B cell (primary cell): ENCODE data around the gene RGS19. TPM values are rescaled to one million over a fixed set of nuclear protein-coding genes. Genes with fewer than 3 reads are reported as not detected.

Experiments
- ATAC-seq: fragments of 200-7000 bp; cut with Tn5 transposase; one replicate; pipeline ENCODE4 v1.10.0; 2021; ENCODE audit warnings: low read depth, mild to moderate bottlenecking, moderate number of reproducible peaks, moderate library complexity
- CTCF ChIA-PET: fragments of 350-600 bp; sonication (Branson Sonifier 250); formaldehyde crosslinking; loops from one replicate; lab custom pipeline; 2021; ENCODE audit warnings: antibody characterized with exemption, inconsistent platforms; lab: Charles Lee
- POLR2A ChIA-PET: fragments of 350-600 bp; sonication (Branson Sonifier 250); formaldehyde crosslinking; loops from one replicate; lab custom pipeline; 2021; ENCODE audit warnings: antibody characterized with exemption; lab: Charles Lee
- DNase-seq: peaks from one replicate; pipeline ENCODE4 v3.0.0; 2013
- H2AFZ ChIP-seq: 2 replicates; pipeline ENCODE4 v1.6.1; 2012; ENCODE audit warnings: mild to moderate bottlenecking, low read depth, low read length; ENCODE audit not compliant: insufficient read depth, poor library complexity, severe bottlenecking
- H3K27ac ChIP-seq, 2 donors: 1 replicate in 1 of 2; 2 replicates in 1 of 2; pipeline ENCODE4 v1.5.1; 2012 to 2013; ENCODE audit warnings: low read length in 2 of 2, mild to moderate bottlenecking in 2 of 2, moderate library complexity in 1 of 2
- H3K27me3 ChIP-seq, 4 experiments: fragments of 200-600 bp in 1 of 4; sonication (generic) in 1 of 4; replicated peaks in 1 of 4; 1 replicate in 2 of 4; 2 replicates in 2 of 4; pipeline versions ENCODE4 v1.6.1 to v1.7.0; 2013 to 2016; ENCODE audit warnings: low read length in 3 of 4, mild to moderate bottlenecking in 2 of 4, mixed read lengths in 1 of 4, moderate library complexity in 1 of 4; ENCODE audit not compliant: insufficient read depth in 4 of 4, control insufficient read depth in 3 of 4; ENCODE audit errors: control extremely low read depth in 1 of 4
- H3K36me3 ChIP-seq, 2 experiments: replicated peaks in 1 of 2; 1 replicate in 1 of 2; 2 replicates in 1 of 2; pipeline versions ENCODE4 v1.6.1 to v1.7.1; 2013; ENCODE audit warnings: low read length in 1 of 2; ENCODE audit not compliant: insufficient read depth in 2 of 2, control insufficient read depth in 1 of 2; ENCODE audit errors: control extremely low read depth in 1 of 2, extremely low read depth in 1 of 2
- H3K4me1 ChIP-seq, 2 donors: fragments of 200-600 bp in 1 of 2; sonication (generic) in 1 of 2; 1 replicate in 1 of 2; 2 replicates in 1 of 2; pipeline versions ENCODE4 v1.5.1 to v1.6.1; 2013 to 2017; ENCODE audit warnings: low read length in 2 of 2; ENCODE audit not compliant: control insufficient read depth in 2 of 2, insufficient read depth in 2 of 2
- H3K4me2 ChIP-seq: replicated peaks from 2 replicates; pipeline ENCODE3; 2012; ENCODE audit warnings: mild to moderate bottlenecking, low read depth, low read length; ENCODE audit not compliant: poor library complexity, severe bottlenecking
- H3K4me3 ChIP-seq, 5 experiments: fragments of 200-600 bp in 1 of 5; sonication (generic) in 1 of 5; 1 replicate in 3 of 5; 2 replicates in 2 of 5; pipeline versions ENCODE4 v1.5.1 to v1.7.0; 2011 to 2016; ENCODE audit warnings: low read length in 4 of 5, mild to moderate bottlenecking in 4 of 5, low read depth in 2 of 5, control low read depth in 1 of 5, moderate library complexity in 1 of 5; ENCODE audit not compliant: insufficient read depth in 1 of 5; ENCODE audit errors: control extremely low read depth in 1 of 5, extremely low read depth in 1 of 5
- H3K79me2 ChIP-seq: fragments of 200-600 bp; sonication (generic); one replicate; pipeline ENCODE4 v1.6.0; 2016; ENCODE audit warnings: low read length; ENCODE audit not compliant: control insufficient read depth, insufficient read depth
- H3K9ac ChIP-seq: fragments of 200-600 bp; sonication (generic); 2 replicates; pipeline ENCODE4 v1.6.1; 2017; ENCODE audit warnings: mild to moderate bottlenecking, low read length, moderate library complexity
- H3K9me3 ChIP-seq, 3 donors: one replicate each; pipeline versions ENCODE4 v1.6.1 to v1.7.1; 2013; ENCODE audit warnings: low read length in 2 of 3; ENCODE audit not compliant: control insufficient read depth in 2 of 3, insufficient read depth in 1 of 3; ENCODE audit errors: control extremely low read depth in 1 of 3
- H4K20me1 ChIP-seq: 2 replicates; pipeline ENCODE4 v1.6.0; 2012; ENCODE audit warnings: mild to moderate bottlenecking, low read length; ENCODE audit not compliant: insufficient read depth, control insufficient read depth, poor library complexity, severe bottlenecking
- H3K27ac Mint-ChIP-seq: one replicate; pipeline ENCODE4 v1.8.0; 2021; ENCODE audit warnings: mixed read lengths
- H3K27me3 Mint-ChIP-seq: one replicate; pipeline ENCODE4 v1.8.0; 2021; ENCODE audit warnings: mixed read lengths
- H3K4me1 Mint-ChIP-seq: one replicate; pipeline ENCODE4 v1.8.0; 2021; ENCODE audit warnings: mixed read lengths
- H3K4me3 Mint-ChIP-seq: one replicate; pipeline ENCODE4 v1.8.0; 2021; ENCODE audit warnings: mixed read lengths
- H3K9me3 Mint-ChIP-seq: one replicate; pipeline ENCODE4 v1.8.0; 2022; ENCODE audit warnings: mixed read lengths; ENCODE audit not compliant: insufficient read depth
- CTCF ChIP-seq: fragments of 200-600 bp; IDR thresholded peaks from one replicate; pipeline ENCODE4 v1.8.0; 2022; ENCODE audit warnings: antibody characterized with exemption, mild to moderate bottlenecking
- EZH2 ChIP-seq: IDR thresholded peaks from 2 replicates; pipeline ENCODE4 v1.6.1; 2012; ENCODE audit warnings: borderline replicate concordance, low read depth, mild to moderate bottlenecking, moderate library complexity, low read length; ENCODE audit not compliant: insufficient read depth, poor library complexity, severe bottlenecking
- WGBS: methylation state at CpG from one replicate; pipeline ENCODE4 v1.1.5; 2013; ENCODE audit warnings: missing lambda C conversion rate; ENCODE audit not compliant: insufficient coverage; 5-methylcytosine and 5-hydroxymethylcytosine counted together
- intact Hi-C: fragments of 100-400 bp; cut with micrococcal nuclease; formaldehyde crosslinking; loops from one replicate; pipeline ENCODE4 v1.10.0; 2022
- polyA plus RNA-seq: library from polyadenylated mRNA; depleted of rRNA; stranded (reverse); fragments of >200 nt; gene quantifications from 2 replicates; pipeline ENCODE4 v1.2.3, GENCODE V29; 2012
- total RNA-seq, 2 donors: library from RNA; stranded (reverse); fragments of 120-200 nt in 1 of 2; gene quantifications; 1 replicate in 1 of 2; 2 replicates in 1 of 2; pipeline versions ENCODE4 v1.2.3 to v1.2.4, GENCODE V29; 2013 to 2022

The RGS19 gene
- total and polyA plus RNA-seq, 2 donors (not counting 1 experiment from before 2014, with no cell fraction given): 69.4 to 203 TPM

GRCh38 chr20:64047046-64047389 lies 32.3 kb downstream of the RGS19 start:
- no peak overlapping the region for H3K9ac ChIP-seq
- H4K20me1 ChIP-seq: no peaks in the 10 kb centered on the region
- peaks cover 12 to 14% of the 10 kb centered on the region in 2 donors for H3K4me1 ChIP-seq
- ChIA-PET CTCF (no interaction called here), POLR2A (interaction anchor here (0.6 to 0.8 kb wide), 2 partner anchors 8 to 521 kb away, joined by 3 to 4 read pairs; no protein-coding TSS in a partner anchor)
- WGBS: 95% methylated on average over 8 of the region's 8 CpGs
- TF ChIP-seq CTCF (no peak), EZH2 (no peak)
- no peak overlapping the region for H3K4me3 Mint-ChIP-seq
- no peak overlapping the region for H3K27ac Mint-ChIP-seq
- no peaks in the 10 kb centered on the region for H3K79me2 ChIP-seq
- ATAC-seq: no peak
- no peak overlapping the region for H3K4me2 ChIP-seq
- no peak overlapping the region for H3K27ac ChIP-seq
- peaks cover 13% of the 10 kb centered on the region for H3K4me1 Mint-ChIP-seq
- H3K36me3 ChIP-seq: no peaks in the 10 kb centered on the region
- H3K9me3 Mint-ChIP-seq: no peaks in the 10 kb centered on the region
- DNase-seq: no peak
- H3K4me3 ChIP-seq: no peak overlapping the region
- no peak overlapping the region for H2AFZ ChIP-seq
- H3K27me3 Mint-ChIP-seq: peaks cover 39% of the 10 kb centered on the region
- peaks cover 0 to 48% (median 19%) of the 10 kb centered on the region in 4 experiments for H3K27me3 ChIP-seq
- peaks cover 0 to 12% (median 0%) of the 10 kb centered on the region in 3 donors for H3K9me3 ChIP-seq
- intact Hi-C loops: no loop called here

GRCh38 chr20:64045346-64046011 lies 33.8 kb downstream of the RGS19 start:
- Histone ChIP-seq H3K9me3 (peaks cover 0 to 8% (median 0%) of the 10 kb centered on the region in 3 donors), H3K4me3 (no peak overlapping the region), H3K79me2 (no peaks in the 10 kb centered on the region), H4K20me1 (no peaks in the 10 kb centered on the region), H3K4me1 (peaks cover 21% of the 10 kb centered on the region in 2 donors), H3K4me2 (no peak overlapping the region), H2AFZ (no peak overlapping the region), H3K27ac (no peak overlapping the region), H3K9ac (no peak overlapping the region), H3K36me3 (no peaks in the 10 kb centered on the region), H3K27me3 (peaks cover 0 to 40% (median 16%) of the 10 kb centered on the region in 4 experiments)
- intact Hi-C loops: no loop called here
- Mint-ChIP-seq H3K4me1 (peaks cover 16% of the 10 kb centered on the region), H3K27ac (no peak overlapping the region), H3K9me3 (no peaks in the 10 kb centered on the region), H3K4me3 (no peak overlapping the region), H3K27me3 (peaks cover 37% of the 10 kb centered on the region)
- ATAC-seq: no peak
- 91% methylated on average over 9 of the region's 11 CpGs for WGBS
- ChIA-PET POLR2A (no interaction called here), CTCF (interaction anchor here (1.0 kb wide), 1 partner anchor 12 kb away, joined by 3 read pairs; no protein-coding TSS in a partner anchor)
- no peak for DNase-seq
- TF ChIP-seq CTCF (no peak), EZH2 (no peak)
